Progenitor cell of endocrine pancreas (in vitro differentiated cells): ENCODE data around the gene OSM. TPM values are rescaled to one million over a fixed set of nuclear protein-coding genes. Genes with fewer than 3 reads are reported as not detected.

Experiments used
- DNase-seq: peaks from one replicate; pipeline ENCODE4 v3.0.0; 2021; ENCODE audit warnings: low spot score; ENCODE audit not compliant: unreplicated experiment
- H3K27ac Mint-ChIP-seq: 2 replicates; pipeline ENCODE4 v1.8.0; 2021; ENCODE audit warnings: mild to moderate bottlenecking, moderate library complexity, mixed read lengths
- H3K27me3 Mint-ChIP-seq: 2 replicates; pipeline ENCODE4 v1.8.0; 2021; ENCODE audit warnings: mixed read lengths
- H3K36me3 Mint-ChIP-seq: 2 replicates; pipeline ENCODE4 v1.8.0; 2022; ENCODE audit warnings: mixed read lengths; ENCODE audit not compliant: insufficient read depth
- H3K4me1 Mint-ChIP-seq: 2 replicates; pipeline ENCODE4 v1.8.0; 2021; ENCODE audit warnings: low read depth, mixed read lengths
- H3K4me3 Mint-ChIP-seq: 2 replicates; pipeline ENCODE4 v1.8.0; 2021; ENCODE audit warnings: low read depth, mild to moderate bottlenecking, moderate library complexity, mixed read lengths
- H3K9me3 Mint-ChIP-seq: 2 replicates; pipeline ENCODE4 v1.8.0; 2021; ENCODE audit warnings: low read depth, mixed read lengths
- total RNA-seq: library from RNA; stranded (reverse); gene quantifications from 2 replicates; pipeline ENCODE4 v1.2.1, GENCODE V29; 2021
- TF ChIP-seq, protein P1 (sequence below): fragments of 200-600 bp; sonication (generic); IDR thresholded peaks from one replicate; pipeline ENCODE4 v1.5.0; 2021; ENCODE audit warnings: antibody characterized with exemption, mild to moderate bottlenecking; ENCODE audit not compliant: unreplicated experiment

The OSM gene
- total RNA-seq, 1 donor from 2014 or later: not detected

DNA sequence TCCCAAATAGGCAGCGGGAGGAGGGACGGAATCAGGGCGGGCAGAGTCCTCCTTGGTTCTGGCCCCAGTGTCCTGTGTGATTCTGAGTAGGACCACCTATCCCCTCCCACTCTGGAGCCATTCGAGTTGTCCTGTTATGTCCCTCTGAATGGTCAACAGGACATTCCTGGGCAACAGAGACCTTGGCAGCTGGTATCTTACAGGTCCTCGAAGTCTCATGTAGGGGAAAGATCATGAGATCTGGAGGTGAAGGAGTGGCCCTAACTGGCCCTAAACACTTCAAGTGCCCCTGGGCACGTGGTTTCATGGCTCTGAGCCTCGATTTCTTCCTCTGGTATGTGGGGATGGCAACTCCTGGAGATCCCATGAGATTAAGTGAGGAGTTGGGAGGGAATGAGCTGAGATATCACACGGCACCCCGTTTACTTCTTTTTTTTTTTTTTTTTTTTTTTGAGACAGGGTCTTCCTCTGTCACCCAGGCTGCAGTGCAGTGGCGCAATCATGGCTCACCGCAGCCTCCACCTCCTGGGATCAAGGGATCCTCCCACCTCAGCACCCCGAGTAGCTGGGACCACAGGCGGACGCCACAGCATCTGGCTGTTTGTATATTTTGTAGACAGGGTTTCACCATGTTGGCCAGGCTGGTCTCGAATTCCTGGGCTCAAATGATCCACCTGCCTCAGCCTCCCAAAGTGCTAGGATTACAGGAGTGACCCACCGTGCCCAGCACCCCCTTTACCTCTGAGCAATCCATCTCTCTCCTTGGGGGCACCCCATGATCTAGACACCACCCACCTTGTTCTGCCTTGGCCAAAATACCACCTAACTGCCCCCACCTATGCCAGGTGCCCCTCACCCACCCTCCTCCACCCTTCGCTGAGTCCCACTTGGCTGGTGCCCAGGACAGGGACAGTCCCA is 26.9 kb downstream of the OSM start:
- Mint-ChIP-seq H3K4me1 (peaks cover 10% of the 10 kb centered on the region), H3K27ac (no peak overlapping the region), H3K9me3 (no peaks in the 10 kb centered on the region), H3K4me3 (no peak overlapping the region), H3K36me3 (no peaks in the 10 kb centered on the region), H3K27me3 (peaks cover 18% of the 10 kb centered on the region)
- TF ChIP-seq, protein P1, sequence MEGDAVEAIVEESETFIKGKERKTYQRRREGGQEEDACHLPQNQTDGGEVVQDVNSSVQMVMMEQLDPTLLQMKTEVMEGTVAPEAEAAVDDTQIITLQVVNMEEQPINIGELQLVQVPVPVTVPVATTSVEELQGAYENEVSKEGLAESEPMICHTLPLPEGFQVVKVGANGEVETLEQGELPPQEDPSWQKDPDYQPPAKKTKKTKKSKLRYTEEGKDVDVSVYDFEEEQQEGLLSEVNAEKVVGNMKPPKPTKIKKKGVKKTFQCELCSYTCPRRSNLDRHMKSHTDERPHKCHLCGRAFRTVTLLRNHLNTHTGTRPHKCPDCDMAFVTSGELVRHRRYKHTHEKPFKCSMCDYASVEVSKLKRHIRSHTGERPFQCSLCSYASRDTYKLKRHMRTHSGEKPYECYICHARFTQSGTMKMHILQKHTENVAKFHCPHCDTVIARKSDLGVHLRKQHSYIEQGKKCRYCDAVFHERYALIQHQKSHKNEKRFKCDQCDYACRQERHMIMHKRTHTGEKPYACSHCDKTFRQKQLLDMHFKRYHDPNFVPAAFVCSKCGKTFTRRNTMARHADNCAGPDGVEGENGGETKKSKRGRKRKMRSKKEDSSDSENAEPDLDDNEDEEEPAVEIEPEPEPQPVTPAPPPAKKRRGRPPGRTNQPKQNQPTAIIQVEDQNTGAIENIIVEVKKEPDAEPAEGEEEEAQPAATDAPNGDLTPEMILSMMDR: no peak
- DNase-seq: no peak

GRCh38 chr22:30238661-30239487 is 27.8 kb downstream of the OSM start:
- no peak overlapping the region for H3K27ac Mint-ChIP-seq
- no peak overlapping the region for H3K4me3 Mint-ChIP-seq
- peaks cover 10% of the 10 kb centered on the region for H3K4me1 Mint-ChIP-seq
- H3K27me3 Mint-ChIP-seq: peaks cover 11% of the 10 kb centered on the region
- TF ChIP-seq, protein P1: no peak
- no peaks in the 10 kb centered on the region for H3K36me3 Mint-ChIP-seq
- no peak for DNase-seq
- H3K9me3 Mint-ChIP-seq: no peaks in the 10 kb centered on the region

DNA sequence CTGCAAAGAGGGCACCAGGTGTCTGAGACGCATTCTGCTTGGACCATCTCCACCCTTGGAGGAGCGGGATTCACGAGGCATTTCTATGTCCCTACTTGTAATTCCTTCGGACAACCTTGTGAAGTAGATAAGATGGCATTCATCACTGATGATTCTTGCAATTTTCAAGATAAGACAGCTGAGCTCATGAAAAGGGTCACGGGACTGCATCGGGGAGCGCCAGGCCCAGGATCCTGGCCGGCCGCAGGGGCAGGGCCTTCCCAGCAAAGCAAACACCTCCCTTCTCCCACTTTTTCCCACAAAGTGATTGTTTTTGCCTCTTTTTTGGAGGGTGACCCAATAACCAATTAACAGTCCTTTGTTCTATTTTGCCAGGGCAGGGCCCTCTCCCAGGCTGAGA is 28.5 kb downstream of the OSM start:
- Mint-ChIP-seq H3K27me3 (peaks cover 11% of the 10 kb centered on the region), H3K36me3 (no peaks in the 10 kb centered on the region), H3K4me3 (no peak overlapping the region), H3K27ac (no peak overlapping the region), H3K9me3 (no peaks in the 10 kb centered on the region), H3K4me1 (peaks cover 10% of the 10 kb centered on the region)
- TF ChIP-seq, protein P1: no peak
- DNase-seq: no peak

GRCh38 chr22:30236875-30237274 is 29.8 kb downstream of the OSM start:
- no peak for DNase-seq
- TF ChIP-seq, protein P1: no peak
- Mint-ChIP-seq H3K27me3 (peaks cover 16% of the 10 kb centered on the region), H3K27ac (no peak overlapping the region), H3K36me3 (no peaks in the 10 kb centered on the region), H3K4me1 (peaks cover 10% of the 10 kb centered on the region), H3K9me3 (no peaks in the 10 kb centered on the region), H3K4me3 (no peak overlapping the region)

DNA sequence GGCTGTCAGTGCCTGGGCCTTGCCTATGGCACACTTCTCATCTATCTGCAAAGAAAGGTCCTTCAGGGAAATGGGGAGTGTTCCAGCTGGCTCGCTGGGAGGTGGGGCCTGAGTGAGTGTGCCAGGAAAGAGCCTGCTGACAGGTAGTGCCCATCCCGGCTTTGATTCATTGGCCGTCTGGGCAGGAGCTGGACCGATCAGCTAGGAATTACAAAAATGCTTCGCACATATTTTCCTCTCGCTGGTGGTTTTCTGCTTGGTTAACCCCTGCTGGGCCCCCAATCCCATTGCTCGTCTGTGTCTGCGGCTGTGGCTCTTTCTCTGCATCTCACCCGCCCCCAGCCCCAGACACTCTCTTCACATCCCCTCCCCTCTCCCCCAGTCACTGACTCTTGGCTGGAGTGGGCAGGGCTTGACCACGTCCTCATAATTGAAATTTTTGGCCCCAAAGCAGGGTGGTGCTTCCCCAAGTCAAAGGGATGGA is 30.9 kb downstream of the OSM start:
- Mint-ChIP-seq H3K4me1 (peaks cover 10% of the 10 kb centered on the region), H3K36me3 (no peaks in the 10 kb centered on the region), H3K27ac (no peak overlapping the region), H3K9me3 (no peaks in the 10 kb centered on the region), H3K4me3 (no peak overlapping the region), H3K27me3 (peaks cover 18% of the 10 kb centered on the region)
- no peak for DNase-seq
- TF ChIP-seq, protein P1: no peak
